ENCODE measurements around the gene EFS.
A peak's percentile ranks its signal among the peaks of the same experiment; 100 is the strongest.

Gene EFS

GRCh38 chr14:23377573-23378563, 12.9 kb upstream of the EFS start:
- DNase-seq: no peak

GRCh38 chr14:23377198-23377550, 12.2 kb upstream of the EFS start:
- no peak for DNase-seq

GRCh38 chr14:23376482-23377197, 11.7 kb upstream of the EFS start, which contains the start of gene CMTM5:
Gene CMTM5, plus strand, starts transcription at chr14:23377046. Its CDS starts 206 bp downstream, at chr14:23377252.
- peak; percentile 68 for DNase-seq

- no peak for DNase-seq
Observed at GRCh38 chr14:23375527-23376251, 10.7 kb upstream of the EFS start.

- DNase-seq: no peak
Observed at GRCh38 chr14:23373041-23373440, 8.1 kb upstream of the EFS start.

GRCh38 chr14:23372509-23372908, 7.5 kb upstream of the EFS start, which contains the start of gene IL25:
Gene IL25, plus strand, starts transcription at chr14:23372809.
- DNase-seq: no peak

GRCh38 chr14:23371865-23372264, 6.9 kb upstream of the EFS start:
- no peak for DNase-seq

GRCh38 chr14:23370221-23370620, 5.2 kb upstream of the EFS start:
- DNase-seq: no peak

GRCh38 chr14:23366426-23366921, 1.5 kb upstream of the EFS start:
- peak; percentile 91 for DNase-seq

- DNase-seq: no peak
Observed at GRCh38 chr14:23365732-23366425, 907 bp upstream of the EFS start.

- DNase-seq: peak; percentile 74
Observed at GRCh38 chr14:23364164-23365035, 572 bp downstream of the EFS start.

- DNase-seq: no peak
Observed at GRCh38 chr14:23362200-23362599, 2.8 kb downstream of the EFS start.

- no peak for DNase-seq
Observed at GRCh38 chr14:23361763-23362162, 3.2 kb downstream of the EFS start.

- DNase-seq: peak; percentile 53
Observed at GRCh38 chr14:23361320-23361719, 3.7 kb downstream of the EFS start.

- no peak for DNase-seq
Observed at GRCh38 chr14:23360496-23360895, 4.5 kb downstream of the EFS start.

- peak; percentile 17 for DNase-seq
Observed at GRCh38 chr14:23359722-23360447, 5.1 kb downstream of the EFS start.

- peak; percentile 16 for DNase-seq
Observed at GRCh38 chr14:23359167-23359626, 5.8 kb downstream of the EFS start.

- DNase-seq: peak; percentile 13
Observed at GRCh38 chr14:23358553-23359166, 6.3 kb downstream of the EFS start.

- DNase-seq: no peak
Observed at GRCh38 chr14:23358042-23358441, 6.9 kb downstream of the EFS start.

- no peak for DNase-seq
Observed at GRCh38 chr14:23357261-23357660, 7.7 kb downstream of the EFS start.

Measured in femur (tissue), 1 donor.